ENCODE measurements around the gene RFC1. TPM values are rescaled to one million over a fixed set of nuclear protein-coding genes. Genes with fewer than 3 reads are reported as not detected.
"Not testable (repeated sequence)": the region's sequence is repeated elsewhere in the genome, so short reads cannot be mapped to it uniquely, and the experiment has no call there.

Gene RFC1
- polyA plus RNA-seq, 1 experiment = 35.7 TPM

- TF ChIP-seq CTCF (IDR thresholded peaks at IDR 0.05; ENCODE audit: low read depth, low read length) = no peak
- Histone ChIP-seq H3K27ac (ENCODE audit: low read depth, low read length) (no peak overlapping the region), H3K27me3 (ENCODE audit: control insufficient read depth, insufficient read depth, low read length) (no peaks in the 10 kb centered on the region), H3K9me3 (ENCODE audit: control insufficient read depth, insufficient read depth, low read length) (peaks cover 4% of the 10 kb centered on the region; the same call in 1 of the 2 replicates), H3K4me3 (ENCODE audit: low read depth, low read length) (no peak overlapping the region)
- ChIA-PET POLR2A (no interaction called here), CTCF (no interaction called here)
- DNase-seq (ENCODE audit: low read depth, low spot score) = no peak
Measured at GRCh38 chr4:39363773-39364393, 2.3 kb downstream of the RFC1 start.

GRCh38 chr4:39362827-39363226 is 3.3 kb downstream of the RFC1 start:
- Histone ChIP-seq H3K4me3 (ENCODE audit: low read depth, low read length) (no peak overlapping the region), H3K9me3 (ENCODE audit: control insufficient read depth, insufficient read depth, low read length) (peaks cover 4% of the 10 kb centered on the region; the same call in 1 of the 2 replicates), H3K27me3 (ENCODE audit: control insufficient read depth, insufficient read depth, low read length) (no peaks in the 10 kb centered on the region), H3K27ac (ENCODE audit: low read depth, low read length) (no peak overlapping the region)
- POLR2A ChIA-PET = interaction anchor here (0.5 to 0.6 kb wide), 2 partner anchors 41 to 152 kb away, joined by 3 to 5 read pairs; no protein-coding TSS in a partner anchor
- TF ChIP-seq CTCF (IDR thresholded peaks at IDR 0.05; ENCODE audit: low read depth, low read length) = no peak
- CTCF ChIA-PET = no interaction called here
- DNase-seq (ENCODE audit: low read depth, low spot score) = peak; percentile 72

GRCh38 chr4:39360611-39361010 is 5.6 kb downstream of the RFC1 start:
- DNase-seq (ENCODE audit: low read depth, low spot score); H3K27ac ChIP-seq (ENCODE audit: low read depth, low read length); H3K27me3 ChIP-seq (ENCODE audit: control insufficient read depth, insufficient read depth, low read length); H3K9me3 ChIP-seq (ENCODE audit: control insufficient read depth, insufficient read depth, low read length); H3K4me3 ChIP-seq (ENCODE audit: low read depth, low read length); CTCF ChIA-PET: not testable (repeated sequence)
- POLR2A ChIA-PET = interaction anchor here (0.6 kb wide), 1 partner anchor 9 kb away, joined by 6 read pairs; no protein-coding TSS in a partner anchor

GRCh38 chr4:39357002-39357401 is 9.2 kb downstream of the RFC1 start:
- ChIA-PET CTCF (no interaction called here), POLR2A (interaction anchor here (0.6 kb wide), 2 partner anchors 175 to 1959 kb away, joined by 3 to 5 read pairs; no protein-coding TSS in a partner anchor)
- Histone ChIP-seq H3K27ac (ENCODE audit: low read depth, low read length) (no peak overlapping the region), H3K27me3 (ENCODE audit: control insufficient read depth, insufficient read depth, low read length) (no peaks in the 10 kb centered on the region), H3K9me3 (ENCODE audit: control insufficient read depth, insufficient read depth, low read length) (no peaks in the 10 kb centered on the region), H3K4me3 (ENCODE audit: low read depth, low read length) (no peak overlapping the region)
- DNase-seq (ENCODE audit: low read depth, low spot score) = no peak
- no peak for TF ChIP-seq CTCF (IDR thresholded peaks at IDR 0.05; ENCODE audit: low read depth, low read length)

GRCh38 chr4:39354254-39354552 is 12.0 kb downstream of the RFC1 start:
- Histone ChIP-seq H3K27ac (ENCODE audit: low read depth, low read length) (no peak overlapping the region), H3K9me3 (ENCODE audit: control insufficient read depth, insufficient read depth, low read length) (peaks cover 3% of the 10 kb centered on the region; the same call in 1 of the 2 replicates), H3K4me3 (ENCODE audit: low read depth, low read length) (no peak overlapping the region), H3K27me3 (ENCODE audit: control insufficient read depth, insufficient read depth, low read length) (no peaks in the 10 kb centered on the region)
- no peak for TF ChIP-seq CTCF (IDR thresholded peaks at IDR 0.05; ENCODE audit: low read depth, low read length)
- ChIA-PET POLR2A (no interaction called here), CTCF (no interaction called here)
- DNase-seq (ENCODE audit: low read depth, low spot score) = no peak
